Measurements from ENCODE around the gene GLA. TPM values are rescaled to one million over a fixed set of nuclear protein-coding genes. Genes with fewer than 3 reads are reported as not detected.

The GLA gene
- total and polyA plus RNA-seq, 4 donors = 9.5 to 16.3 (median 13.2) TPM

DNA sequence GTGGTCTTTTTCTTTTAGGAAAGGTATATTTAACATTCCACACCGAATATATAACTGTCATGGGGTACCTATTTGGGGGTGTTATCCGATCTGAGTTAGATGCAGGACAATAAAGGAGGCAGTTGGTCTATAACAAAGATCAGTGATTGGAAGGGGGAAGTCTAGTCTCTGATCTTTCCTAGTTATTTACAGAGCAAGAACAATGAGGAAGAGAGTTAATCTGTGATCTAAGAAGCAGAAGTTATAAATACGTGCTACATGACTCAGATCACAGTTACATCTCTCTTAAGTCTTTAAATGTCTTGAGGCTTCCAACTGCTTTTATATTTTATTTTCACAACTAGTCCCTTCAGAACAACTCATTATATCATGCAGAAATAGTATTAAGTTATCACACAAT lies 44.3 kb upstream of the GLA start:
- Histone ChIP-seq H3K36me3 (ENCODE audit: control insufficient read depth in 4 of 4, insufficient read depth in 3 of 4, low read depth in 1 of 4, low read length in 3 of 4) (no peaks in the 10 kb centered on the region), H3K9ac (ENCODE audit: low read depth in 1 of 2, low read length in 2 of 2) (no peak overlapping the region), H3K4me1 (ENCODE audit: control insufficient read depth in 4 of 4, insufficient read depth in 4 of 4, low read length in 3 of 4) (no peaks in the 10 kb centered on the region), H3K9me3 (ENCODE audit: control insufficient read depth in 4 of 4, low read length in 3 of 4) (no peaks in the 10 kb centered on the region), H3K27ac (ENCODE audit: low read depth in 1 of 2, low read length in 2 of 2) (no peak overlapping the region), H3K27me3 (ENCODE audit: control insufficient read depth in 4 of 4, insufficient read depth in 4 of 4, low read length in 3 of 4) (no peaks in the 10 kb centered on the region), H3K4me3 (ENCODE audit: low read depth in 1 of 3, low read length in 3 of 3) (no peak overlapping the region)
- WGBS = 81% methylated on average over 3 of the region's 3 CpGs
- TF ChIP-seq JUND (IDR thresholded peaks at IDR 0.05) (no peak), SP1 (IDR thresholded peaks at IDR 0.05) (no peak), EGR1 (IDR thresholded peaks at IDR 0.05; ENCODE audit: low read depth in 2 of 2) (no peak)
- TF ChIP-seq, protein P1, sequence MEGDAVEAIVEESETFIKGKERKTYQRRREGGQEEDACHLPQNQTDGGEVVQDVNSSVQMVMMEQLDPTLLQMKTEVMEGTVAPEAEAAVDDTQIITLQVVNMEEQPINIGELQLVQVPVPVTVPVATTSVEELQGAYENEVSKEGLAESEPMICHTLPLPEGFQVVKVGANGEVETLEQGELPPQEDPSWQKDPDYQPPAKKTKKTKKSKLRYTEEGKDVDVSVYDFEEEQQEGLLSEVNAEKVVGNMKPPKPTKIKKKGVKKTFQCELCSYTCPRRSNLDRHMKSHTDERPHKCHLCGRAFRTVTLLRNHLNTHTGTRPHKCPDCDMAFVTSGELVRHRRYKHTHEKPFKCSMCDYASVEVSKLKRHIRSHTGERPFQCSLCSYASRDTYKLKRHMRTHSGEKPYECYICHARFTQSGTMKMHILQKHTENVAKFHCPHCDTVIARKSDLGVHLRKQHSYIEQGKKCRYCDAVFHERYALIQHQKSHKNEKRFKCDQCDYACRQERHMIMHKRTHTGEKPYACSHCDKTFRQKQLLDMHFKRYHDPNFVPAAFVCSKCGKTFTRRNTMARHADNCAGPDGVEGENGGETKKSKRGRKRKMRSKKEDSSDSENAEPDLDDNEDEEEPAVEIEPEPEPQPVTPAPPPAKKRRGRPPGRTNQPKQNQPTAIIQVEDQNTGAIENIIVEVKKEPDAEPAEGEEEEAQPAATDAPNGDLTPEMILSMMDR (IDR thresholded peaks at IDR 0.05; ENCODE audit: low read depth, low read length, missing input control) = no peak
- TF ChIP-seq, protein P2, sequence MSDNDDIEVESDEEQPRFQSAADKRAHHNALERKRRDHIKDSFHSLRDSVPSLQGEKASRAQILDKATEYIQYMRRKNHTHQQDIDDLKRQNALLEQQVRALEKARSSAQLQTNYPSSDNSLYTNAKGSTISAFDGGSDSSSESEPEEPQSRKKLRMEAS (IDR thresholded peaks at IDR 0.05) = no peak
- no peak for DNase-seq (ENCODE audit: low spot score)

DNA sequence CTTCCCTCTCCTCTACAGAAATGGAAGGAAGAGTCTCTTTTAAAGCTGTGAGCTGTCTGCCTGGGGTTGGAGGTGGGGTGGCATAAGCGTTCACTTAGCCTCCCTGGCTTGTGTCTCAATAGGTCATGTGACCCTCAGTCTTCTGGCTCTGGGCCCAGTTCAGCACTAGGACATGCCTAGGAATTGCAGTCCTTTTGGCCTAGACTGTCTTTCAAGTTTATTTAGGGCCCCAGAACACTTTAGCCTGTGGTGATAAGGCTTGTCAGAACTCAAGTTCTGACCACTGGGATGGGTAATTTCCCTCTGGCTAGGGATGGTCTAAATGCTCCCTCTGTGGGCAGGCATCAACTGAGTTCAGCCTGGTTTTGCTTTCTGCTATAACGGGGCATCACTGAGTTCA lies 43.2 kb upstream of the GLA start:
- Histone ChIP-seq H3K27me3 (ENCODE audit: control insufficient read depth in 4 of 4, insufficient read depth in 4 of 4, low read length in 3 of 4) (no peaks in the 10 kb centered on the region), H3K4me3 (ENCODE audit: low read depth in 1 of 3, low read length in 3 of 3) (no peak overlapping the region), H3K4me1 (ENCODE audit: control insufficient read depth in 4 of 4, insufficient read depth in 4 of 4, low read length in 3 of 4) (no peaks in the 10 kb centered on the region), H3K36me3 (ENCODE audit: control insufficient read depth in 4 of 4, insufficient read depth in 3 of 4, low read depth in 1 of 4, low read length in 3 of 4) (no peaks in the 10 kb centered on the region), H3K27ac (ENCODE audit: low read depth in 1 of 2, low read length in 2 of 2) (no peak overlapping the region), H3K9ac (ENCODE audit: low read depth in 1 of 2, low read length in 2 of 2) (no peak overlapping the region), H3K9me3 (ENCODE audit: control insufficient read depth in 4 of 4, low read length in 3 of 4) (no peaks in the 10 kb centered on the region)
- TF ChIP-seq FOXA1 (IDR thresholded peaks at IDR 0.05) = no peak
- TF ChIP-seq, protein P3, sequence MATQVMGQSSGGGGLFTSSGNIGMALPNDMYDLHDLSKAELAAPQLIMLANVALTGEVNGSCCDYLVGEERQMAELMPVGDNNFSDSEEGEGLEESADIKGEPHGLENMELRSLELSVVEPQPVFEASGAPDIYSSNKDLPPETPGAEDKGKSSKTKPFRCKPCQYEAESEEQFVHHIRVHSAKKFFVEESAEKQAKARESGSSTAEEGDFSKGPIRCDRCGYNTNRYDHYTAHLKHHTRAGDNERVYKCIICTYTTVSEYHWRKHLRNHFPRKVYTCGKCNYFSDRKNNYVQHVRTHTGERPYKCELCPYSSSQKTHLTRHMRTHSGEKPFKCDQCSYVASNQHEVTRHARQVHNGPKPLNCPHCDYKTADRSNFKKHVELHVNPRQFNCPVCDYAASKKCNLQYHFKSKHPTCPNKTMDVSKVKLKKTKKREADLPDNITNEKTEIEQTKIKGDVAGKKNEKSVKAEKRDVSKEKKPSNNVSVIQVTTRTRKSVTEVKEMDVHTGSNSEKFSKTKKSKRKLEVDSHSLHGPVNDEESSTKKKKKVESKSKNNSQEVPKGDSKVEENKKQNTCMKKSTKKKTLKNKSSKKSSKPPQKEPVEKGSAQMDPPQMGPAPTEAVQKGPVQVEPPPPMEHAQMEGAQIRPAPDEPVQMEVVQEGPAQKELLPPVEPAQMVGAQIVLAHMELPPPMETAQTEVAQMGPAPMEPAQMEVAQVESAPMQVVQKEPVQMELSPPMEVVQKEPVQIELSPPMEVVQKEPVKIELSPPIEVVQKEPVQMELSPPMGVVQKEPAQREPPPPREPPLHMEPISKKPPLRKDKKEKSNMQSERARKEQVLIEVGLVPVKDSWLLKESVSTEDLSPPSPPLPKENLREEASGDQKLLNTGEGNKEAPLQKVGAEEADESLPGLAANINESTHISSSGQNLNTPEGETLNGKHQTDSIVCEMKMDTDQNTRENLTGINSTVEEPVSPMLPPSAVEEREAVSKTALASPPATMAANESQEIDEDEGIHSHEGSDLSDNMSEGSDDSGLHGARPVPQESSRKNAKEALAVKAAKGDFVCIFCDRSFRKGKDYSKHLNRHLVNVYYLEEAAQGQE (IDR thresholded peaks at IDR 0.05) = peak; percentile 58
- TF ChIP-seq TAF1 (conservative IDR thresholded peaks at IDR 0.05) = no peak
- WGBS = 58% methylated on average over 2 of the region's 2 CpGs
- peak; percentile 34 for DNase-seq (ENCODE audit: low spot score)

DNA sequence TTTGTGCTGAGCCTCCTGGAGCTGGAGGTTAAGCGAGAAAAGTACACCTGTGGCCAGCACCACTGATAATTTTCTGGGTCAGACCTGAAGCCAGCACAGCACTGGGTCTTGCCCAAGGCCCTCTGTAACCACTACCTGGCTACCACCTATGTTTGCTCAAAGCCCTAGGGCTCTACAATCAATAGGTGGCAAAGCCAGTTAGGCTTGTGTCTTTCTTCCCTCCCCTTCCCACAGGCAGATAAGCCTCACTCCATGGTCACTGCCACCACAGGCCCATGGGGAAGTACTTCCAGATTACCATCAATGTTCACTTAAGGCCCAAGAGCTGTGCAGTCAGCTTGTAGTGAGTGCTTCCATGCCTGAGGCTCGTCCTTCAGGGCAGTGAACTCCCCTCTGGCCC lies 42.4 kb upstream of the GLA start:
- 64% methylated on average over 2 of the region's 2 CpGs for WGBS
- no peak for DNase-seq (ENCODE audit: low spot score)
- Histone ChIP-seq H3K36me3 (ENCODE audit: control insufficient read depth in 4 of 4, insufficient read depth in 3 of 4, low read depth in 1 of 4, low read length in 3 of 4) (peaks cover 0 to under 1% (median 0%) of the 10 kb centered on the region in 4 donors), H3K27me3 (ENCODE audit: control insufficient read depth in 4 of 4, insufficient read depth in 4 of 4, low read length in 3 of 4) (no peaks in the 10 kb centered on the region), H3K27ac (ENCODE audit: low read depth in 1 of 2, low read length in 2 of 2) (no peak overlapping the region), H3K4me1 (ENCODE audit: control insufficient read depth in 4 of 4, insufficient read depth in 4 of 4, low read length in 3 of 4) (no peaks in the 10 kb centered on the region), H3K9me3 (ENCODE audit: control insufficient read depth in 4 of 4, low read length in 3 of 4) (no peaks in the 10 kb centered on the region), H3K4me3 (ENCODE audit: low read depth in 1 of 3, low read length in 3 of 3) (no peak overlapping the region), H3K9ac (ENCODE audit: low read depth in 1 of 2, low read length in 2 of 2) (no peak overlapping the region)
- TF ChIP-seq HNF4A (conservative IDR thresholded peaks at IDR 0.05) (no peak), RAD21 (IDR thresholded peaks at IDR 0.05) (no peak), TAF1 (conservative IDR thresholded peaks at IDR 0.05) (no peak), FOXA2 (IDR thresholded peaks at IDR 0.05) (no peak), YY1 (IDR thresholded peaks at IDR 0.05) (no peak), EGR1 (IDR thresholded peaks at IDR 0.05; ENCODE audit: low read depth in 2 of 2) (no peak), JUND (IDR thresholded peaks at IDR 0.05) (no peak), NR2F2 (IDR thresholded peaks at IDR 0.05) (no peak), SP1 (IDR thresholded peaks at IDR 0.05) (no peak), RXRA (IDR thresholded peaks at IDR 0.05) (no peak), GABPA (IDR thresholded peaks at IDR 0.05 in 1 of 2, conservative IDR thresholded peaks at IDR 0.05 in 1 of 2) (no peak)
- TF ChIP-seq, protein P3 (IDR thresholded peaks at IDR 0.05) = no peak
- TF ChIP-seq, protein P4, sequence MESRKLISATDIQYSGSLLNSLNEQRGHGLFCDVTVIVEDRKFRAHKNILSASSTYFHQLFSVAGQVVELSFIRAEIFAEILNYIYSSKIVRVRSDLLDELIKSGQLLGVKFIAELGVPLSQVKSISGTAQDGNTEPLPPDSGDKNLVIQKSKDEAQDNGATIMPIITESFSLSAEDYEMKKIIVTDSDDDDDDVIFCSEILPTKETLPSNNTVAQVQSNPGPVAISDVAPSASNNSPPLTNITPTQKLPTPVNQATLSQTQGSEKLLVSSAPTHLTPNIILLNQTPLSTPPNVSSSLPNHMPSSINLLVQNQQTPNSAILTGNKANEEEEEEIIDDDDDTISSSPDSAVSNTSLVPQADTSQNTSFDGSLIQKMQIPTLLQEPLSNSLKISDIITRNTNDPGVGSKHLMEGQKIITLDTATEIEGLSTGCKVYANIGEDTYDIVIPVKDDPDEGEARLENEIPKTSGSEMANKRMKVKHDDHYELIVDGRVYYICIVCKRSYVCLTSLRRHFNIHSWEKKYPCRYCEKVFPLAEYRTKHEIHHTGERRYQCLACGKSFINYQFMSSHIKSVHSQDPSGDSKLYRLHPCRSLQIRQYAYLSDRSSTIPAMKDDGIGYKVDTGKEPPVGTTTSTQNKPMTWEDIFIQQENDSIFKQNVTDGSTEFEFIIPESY (IDR thresholded peaks at IDR 0.05) = no peak
- TF ChIP-seq, protein P5, sequence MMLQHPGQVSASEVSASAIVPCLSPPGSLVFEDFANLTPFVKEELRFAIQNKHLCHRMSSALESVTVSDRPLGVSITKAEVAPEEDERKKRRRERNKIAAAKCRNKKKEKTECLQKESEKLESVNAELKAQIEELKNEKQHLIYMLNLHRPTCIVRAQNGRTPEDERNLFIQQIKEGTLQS (IDR thresholded peaks at IDR 0.05) = no peak

Measured in liver (tissue), 9 donors.